Stimulated activated CD4-positive, alpha-beta T cell treated with anti-CD3 and anti-CD28 coated beads, Interleukin-15, amount 100 ng/mL, for 48 hours (primary cell): Measurements from ENCODE around the gene RPH3AL.
"Not testable (repeated sequence)": the region's sequence is repeated elsewhere in the genome, so short reads cannot be mapped to it uniquely, and the experiment has no call there.

Experiments used
- DNase-seq, 2 donors: peaks; one replicate each; pipeline ENCODE4 v3.0.0-alpha.2; 2020; ENCODE audit warnings: low read depth in 2 of 2

Gene RPH3AL

GRCh38 chr17:379531-380465, 27.2 kb upstream of the RPH3AL start:
- no peak for DNase-seq

- no peak for DNase-seq
These were observed 25.5 kb upstream of the RPH3AL start for GRCh38 chr17:378068-378467.

GRCh38 chr17:376936-377863, 24.6 kb upstream of the RPH3AL start:
- no peak for DNase-seq

- no peak for DNase-seq
These were observed 21.1 kb upstream of the RPH3AL start for GRCh38 chr17:373613-374230.

- DNase-seq, result no peak
These were observed 19.8 kb upstream of the RPH3AL start for GRCh38 chr17:372157-373152.

- DNase-seq, result no peak
These were observed 19.0 kb upstream of the RPH3AL start for GRCh38 chr17:371583-371982.

- not testable (repeated sequence) for DNase-seq
These were observed 15.0 kb upstream of the RPH3AL start for GRCh38 chr17:367656-368055.

GRCh38 chr17:366657-367615, 14.3 kb upstream of the RPH3AL start:
- not testable (repeated sequence) for DNase-seq

- DNase-seq, result no peak
These were observed 12.2 kb upstream of the RPH3AL start for GRCh38 chr17:364766-365165.

- DNase-seq, result no peak
These were observed 11.7 kb upstream of the RPH3AL start for GRCh38 chr17:364308-364707.

- DNase-seq, result no peak
These were observed 10.1 kb upstream of the RPH3AL start for GRCh38 chr17:362721-363120.

GRCh38 chr17:360092-360750, 7.6 kb upstream of the RPH3AL start:
- DNase-seq, result no peak

- DNase-seq, result no peak
These were observed 6.0 kb upstream of the RPH3AL start for GRCh38 chr17:358491-359151.

- no peak for DNase-seq
These were observed 5.0 kb upstream of the RPH3AL start for GRCh38 chr17:357644-358043.

- no peak for DNase-seq
These were observed 4.2 kb upstream of the RPH3AL start for GRCh38 chr17:356671-357434.

GRCh38 chr17:354651-355556, 2.3 kb upstream of the RPH3AL start:
- DNase-seq, result no peak

GRCh38 chr17:353838-354234, 1.2 kb upstream of the RPH3AL start:
- DNase-seq, result no peak
